Inflammatory macrophage treated with lipopolysaccharide for 1 hour (primary cell): ENCODE measurements around the gene IGF2BP3.

Experiments
- DNase-seq, 2 donors: peaks; one replicate each; pipeline ENCODE4 v3.0.0-alpha.2; 2020 to 2022

The IGF2BP3 gene

DNA sequence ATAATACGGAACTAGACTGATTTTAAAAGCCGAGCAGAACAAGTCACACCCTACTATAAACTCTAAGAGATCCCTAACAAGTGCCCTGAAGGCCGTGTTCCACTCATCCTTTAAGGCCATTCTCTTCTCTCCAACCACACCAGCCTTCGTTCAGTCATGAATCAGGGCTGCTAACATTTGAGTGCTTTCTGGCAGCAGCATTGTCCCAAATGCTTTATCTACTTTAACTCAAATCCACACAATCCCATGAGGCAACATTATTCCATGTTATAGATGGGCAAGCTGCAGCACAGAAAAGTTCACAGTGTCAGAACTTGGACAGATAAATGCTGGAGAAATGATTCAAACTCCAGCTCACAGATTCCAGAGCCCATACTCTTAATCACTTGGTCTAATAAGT lies 97.7 kb downstream of the IGF2BP3 start:
- no peak for DNase-seq

DNA sequence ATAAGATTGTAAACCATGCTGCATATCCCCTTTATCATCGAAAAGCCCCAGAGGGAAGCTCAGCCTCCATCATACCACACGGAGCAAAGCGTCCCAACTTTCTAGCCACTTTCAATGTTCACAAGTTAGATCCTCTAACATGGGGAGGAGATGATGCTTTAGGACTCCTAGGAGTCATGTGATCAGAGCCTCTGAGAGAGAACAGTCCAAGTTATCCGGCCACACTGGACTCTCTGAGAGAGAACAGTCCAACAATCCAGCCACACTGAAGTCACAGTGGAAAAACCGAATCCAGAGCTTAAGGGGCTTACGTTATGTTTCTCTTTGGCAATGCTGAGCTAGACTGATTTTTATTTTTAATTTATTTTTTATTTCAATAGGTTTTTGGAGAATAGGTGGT lies 98.6 kb downstream of the IGF2BP3 start:
- no peak for DNase-seq

DNA sequence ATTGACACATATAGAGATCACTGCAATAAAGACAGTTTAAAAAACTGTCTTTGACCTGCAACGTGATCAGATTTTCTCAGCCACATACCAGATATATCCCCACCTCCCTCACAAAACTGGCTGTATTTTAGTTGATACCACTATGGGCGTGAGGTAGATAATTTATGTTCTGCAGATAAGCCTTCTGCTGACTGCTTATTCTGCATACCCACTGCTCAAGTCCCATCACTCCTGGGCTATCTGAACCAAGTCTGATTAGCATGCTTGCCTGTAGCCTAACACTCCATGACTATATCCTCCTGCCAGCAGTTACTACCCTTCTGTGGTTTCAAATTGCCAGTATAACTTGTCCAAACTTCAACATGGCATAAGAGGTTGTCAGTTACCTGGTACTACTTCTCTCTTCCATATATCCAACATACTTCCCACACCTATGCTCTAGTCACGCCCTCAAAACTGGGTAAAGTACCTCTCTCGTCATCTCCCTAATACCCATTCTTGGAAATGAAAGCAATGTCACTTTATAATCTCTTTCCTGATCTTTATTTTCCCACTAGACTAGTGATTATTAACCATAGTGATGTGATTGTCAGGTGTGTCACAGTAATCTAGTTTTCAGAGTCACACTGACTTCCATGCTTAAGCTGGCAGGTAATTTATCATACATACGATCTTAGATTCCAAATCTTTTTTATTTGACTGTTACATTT lies 100.4 kb downstream of the IGF2BP3 start:
- no peak for DNase-seq

GRCh38 chr7:23369100-23369499 lies 101.2 kb downstream of the IGF2BP3 start:
- DNase-seq: no peak

DNA sequence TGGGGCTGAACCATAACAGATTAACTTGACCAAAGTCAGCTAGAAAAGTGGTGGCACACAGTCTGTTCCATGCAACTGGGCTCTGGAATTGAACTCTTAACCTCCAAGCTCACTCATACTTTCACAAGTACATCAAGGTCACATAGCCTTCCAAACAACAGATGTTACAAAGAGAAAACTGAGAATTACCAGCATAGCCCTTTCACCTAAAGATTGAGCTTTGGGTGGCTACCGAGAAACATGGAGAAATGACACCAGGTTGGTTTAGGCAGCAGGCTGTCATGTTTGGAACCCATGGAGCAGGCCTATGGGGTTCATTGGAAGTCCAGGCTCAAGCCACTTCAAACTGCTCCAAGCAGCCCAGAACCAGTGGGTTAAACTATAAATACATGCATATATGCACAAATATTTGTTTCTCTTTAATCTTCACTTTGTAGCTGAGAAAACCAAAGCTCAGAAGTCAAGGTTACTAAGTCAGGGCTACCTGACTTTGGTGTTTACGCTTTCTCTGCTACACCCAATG lies 112.1 kb downstream of the IGF2BP3 start:
- no peak for DNase-seq

GRCh38 chr7:23357190-23358093 lies 112.8 kb downstream of the IGF2BP3 start:
- peak; percentile 8 to 34 for DNase-seq

DNA sequence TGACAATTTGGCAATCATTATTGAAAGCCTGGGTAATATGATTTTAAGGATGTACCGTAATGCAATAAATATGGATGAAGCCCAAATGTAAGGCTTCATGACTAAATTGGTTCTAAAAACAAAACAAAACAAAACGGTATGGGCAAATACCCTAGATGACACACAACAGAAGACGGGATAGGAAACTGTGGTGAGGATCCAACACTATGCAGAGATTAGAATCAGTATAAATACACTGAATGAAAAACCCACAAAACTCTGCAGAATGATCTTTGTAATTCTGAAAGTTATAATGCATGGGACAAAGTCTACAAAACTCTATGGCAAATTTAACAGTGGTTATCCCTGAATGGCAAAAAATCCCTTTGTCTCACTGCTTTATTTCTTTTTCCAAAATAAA lies 113.6 kb downstream of the IGF2BP3 start:
- DNase-seq: no peak

DNA sequence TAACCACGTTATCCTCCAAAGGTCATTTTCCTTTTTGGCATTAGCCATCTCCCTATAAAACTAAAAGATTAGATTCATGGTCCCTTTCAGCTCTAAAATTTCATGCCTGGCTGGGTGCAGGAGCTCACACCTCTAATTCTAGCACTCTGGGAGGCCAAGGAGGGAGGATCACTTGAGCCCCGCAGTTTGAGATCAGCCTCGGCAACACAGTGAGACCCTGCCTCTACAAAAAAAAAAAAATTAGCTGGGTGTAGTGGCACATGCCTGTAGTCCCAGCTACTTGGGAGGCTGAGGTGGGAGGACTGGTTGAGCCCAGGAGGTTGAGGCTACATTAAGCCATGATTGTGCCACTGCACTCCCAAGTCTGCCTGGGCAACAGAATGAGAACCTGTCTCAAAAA lies 114.1 kb downstream of the IGF2BP3 start:
- no peak for DNase-seq

DNA sequence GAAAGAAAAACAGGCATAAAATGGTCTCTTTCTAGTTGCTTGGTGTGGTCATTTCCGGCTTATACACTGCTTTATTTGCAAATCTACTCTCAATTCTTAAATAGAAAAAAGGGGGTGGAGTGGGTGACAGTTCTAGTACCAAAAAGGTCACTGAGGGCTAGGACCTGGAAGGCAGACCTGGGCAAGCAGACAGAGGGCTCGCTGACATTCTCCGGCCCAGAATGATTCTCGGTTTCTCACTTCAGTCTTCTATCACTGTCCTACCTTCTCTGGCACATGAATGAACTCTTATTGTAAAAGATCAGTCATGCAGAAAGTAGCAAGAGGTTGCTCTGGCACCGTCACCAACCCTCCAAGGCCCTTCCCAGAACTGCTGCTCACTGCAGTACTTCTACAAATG lies 117.1 kb downstream of the IGF2BP3 start:
- no peak for DNase-seq

DNA sequence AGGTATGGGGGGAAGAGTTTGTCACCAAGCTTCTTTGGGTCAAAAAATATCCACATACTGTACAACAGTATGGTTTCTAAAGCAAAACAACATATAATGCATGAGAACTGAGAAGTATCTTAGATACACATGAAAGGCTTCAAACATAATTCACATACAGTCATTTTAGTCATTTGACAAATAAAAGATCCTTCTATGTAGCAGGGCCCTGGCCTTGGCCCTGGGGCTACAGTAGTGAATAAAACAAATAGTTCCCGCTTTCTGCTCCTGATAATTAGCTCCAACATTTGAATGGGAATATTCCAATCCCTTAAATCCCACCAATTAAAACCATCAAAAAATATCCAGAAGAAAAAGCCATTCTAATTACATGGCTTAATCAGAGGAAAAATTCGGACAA lies 119.8 kb downstream of the IGF2BP3 start:
- DNase-seq: no peak

DNA sequence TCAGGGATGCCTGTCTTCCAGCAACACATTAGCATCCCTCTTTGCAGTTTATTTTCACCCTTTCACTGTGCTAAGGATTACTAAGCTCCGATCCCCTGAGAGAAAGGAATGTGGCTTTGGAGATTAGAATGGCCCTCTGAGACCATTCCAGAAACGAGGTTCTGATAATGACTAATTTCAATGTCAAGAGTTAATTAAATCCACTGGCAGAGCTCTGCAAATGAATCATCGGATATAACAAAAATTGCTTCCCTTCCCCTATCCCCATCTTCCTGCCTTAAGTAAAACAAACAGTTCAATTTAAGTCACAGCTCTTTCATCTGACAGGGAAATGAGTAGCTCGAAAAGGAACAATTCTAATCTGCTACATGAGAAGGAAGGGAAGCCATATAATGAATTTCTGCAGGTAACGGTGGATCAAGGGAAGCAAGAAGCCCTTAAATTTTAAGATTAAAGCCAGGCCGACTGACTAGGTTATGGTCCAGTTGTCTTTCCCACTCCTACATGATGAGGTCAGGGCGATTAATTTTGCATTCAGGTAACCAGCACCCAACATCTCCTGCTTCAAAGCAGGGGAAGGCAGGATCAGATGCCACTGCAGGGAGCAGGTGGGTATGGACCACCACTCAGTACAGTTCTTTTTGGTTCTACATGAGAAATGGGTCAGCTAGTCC lies 120.7 kb downstream of the IGF2BP3 start:
- no peak for DNase-seq

DNA sequence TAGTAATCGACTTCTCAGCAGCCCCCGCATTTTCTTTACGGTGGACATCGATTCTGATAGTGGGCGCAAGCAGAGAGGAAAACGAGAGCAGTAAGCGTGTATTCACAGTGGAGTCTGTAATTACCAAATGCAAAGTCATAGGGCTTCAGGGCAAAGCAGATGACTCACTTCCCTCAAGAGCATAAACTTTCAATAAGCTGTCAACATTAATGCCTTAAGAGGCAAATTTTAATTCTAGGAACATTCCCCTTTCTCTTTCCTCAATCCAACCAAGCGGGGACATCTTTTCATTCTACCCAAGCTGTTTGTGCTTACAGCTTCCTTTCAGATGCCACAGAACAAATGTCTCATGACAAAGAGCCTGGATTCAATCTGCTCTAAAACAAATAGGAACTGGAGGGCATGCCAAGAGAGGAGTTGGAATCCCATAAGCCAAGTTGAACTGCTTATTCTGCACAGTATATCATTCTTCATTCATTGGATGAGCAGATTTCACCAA lies 122.6 kb downstream of the IGF2BP3 start:
- DNase-seq: peak; percentile 66 to 75

DNA sequence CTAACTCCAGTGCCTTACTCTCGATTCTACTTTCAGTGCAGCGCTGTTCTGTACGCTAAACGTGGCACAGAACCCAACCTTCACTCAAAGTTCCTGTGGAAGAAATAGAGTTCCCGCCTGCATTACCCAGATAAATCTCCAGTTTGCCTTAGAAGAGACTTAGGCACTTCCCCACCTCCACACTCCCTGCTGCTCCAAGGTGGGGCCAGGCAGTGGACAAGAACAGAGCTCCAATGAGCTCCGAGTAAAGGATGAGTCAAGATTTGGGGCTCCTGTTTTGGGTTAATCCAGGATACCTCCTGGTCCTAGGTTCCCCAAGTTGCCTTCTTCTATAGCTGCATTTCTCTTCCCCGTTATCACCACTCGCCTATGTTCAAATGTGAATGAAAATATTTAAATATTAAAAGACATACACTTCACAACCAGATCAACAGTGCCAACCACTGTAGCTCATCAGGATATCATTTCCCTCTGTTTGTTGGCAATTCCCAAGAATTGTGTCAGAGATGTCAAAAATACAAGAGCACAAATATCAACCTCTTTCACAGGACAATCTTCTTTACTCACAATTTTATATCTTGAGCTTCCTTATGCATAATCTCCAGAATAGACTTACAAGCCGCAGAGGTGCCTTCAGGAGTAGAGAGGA lies 123.1 kb downstream of the IGF2BP3 start:
- peak; percentile 47 to 56 for DNase-seq

DNA sequence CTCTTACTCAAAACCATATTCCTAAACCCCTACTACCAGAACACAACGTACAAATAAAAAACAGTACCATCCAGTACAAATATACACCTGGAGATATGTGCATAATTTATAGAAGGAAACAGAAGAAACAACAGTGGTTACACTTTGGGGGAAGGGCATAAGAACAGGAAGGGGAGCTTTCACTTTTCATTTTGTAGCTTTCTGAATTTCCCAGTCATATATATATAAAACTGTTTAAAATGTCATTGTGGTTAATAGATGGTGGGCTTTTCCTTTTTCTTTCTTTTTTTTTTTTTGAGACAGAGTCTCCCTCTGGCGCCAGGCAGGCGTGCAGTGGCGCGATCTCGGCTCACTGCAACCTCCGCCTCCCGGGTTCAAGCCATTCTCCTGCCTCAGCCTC lies 124.0 kb downstream of the IGF2BP3 start:
- peak; percentile 13 to 30 for DNase-seq

GRCh38 chr7:23345601-23346000 lies 124.7 kb downstream of the IGF2BP3 start:
- no peak for DNase-seq

- no peak for DNase-seq
Observed at GRCh38 chr7:23343806-23344475, 126.3 kb downstream of the IGF2BP3 start.

DNA sequence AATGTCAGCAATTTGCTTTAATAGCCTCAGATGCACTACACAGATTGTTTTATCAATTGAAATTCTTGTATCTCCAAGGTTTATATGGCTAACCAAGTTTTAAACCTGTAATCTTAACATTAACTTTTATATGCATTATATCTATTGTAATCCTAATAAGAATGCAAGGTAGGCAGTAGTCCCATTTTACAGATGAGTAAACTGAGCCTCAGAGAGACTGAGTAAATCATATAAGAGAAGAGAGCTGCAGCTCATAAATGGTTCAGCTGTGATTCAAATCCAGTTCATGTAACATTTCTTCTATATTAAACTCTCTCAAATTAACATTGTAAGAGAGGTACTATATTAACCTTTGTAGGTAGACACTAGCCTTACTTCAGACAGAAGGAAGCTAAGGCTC lies 127.2 kb downstream of the IGF2BP3 start:
- no peak for DNase-seq

GRCh38 chr7:23341846-23342598 lies 128.3 kb downstream of the IGF2BP3 start:
- no peak for DNase-seq

GRCh38 chr7:23338863-23339262 lies 131.4 kb downstream of the IGF2BP3 start:
- no peak for DNase-seq

GRCh38 chr7:23338439-23338838 lies 131.9 kb downstream of the IGF2BP3 start:
- DNase-seq: no peak

GRCh38 chr7:23337374-23337773 lies 132.9 kb downstream of the IGF2BP3 start:
- DNase-seq: no peak
